Hepatocyte (in vitro differentiated cells): Measurements from ENCODE around the gene PADI2. TPM values are rescaled to one million over a fixed set of nuclear protein-coding genes. Genes with fewer than 3 reads are reported as not detected.

Experiments
- DNase-seq: peaks from one replicate; pipeline ENCODE4 v3.0.0-alpha.2; 2016; ENCODE audit warnings: low spot score
- H2AFZ ChIP-seq: fragments of 200-600 bp; sonication (generic); 2 replicates; pipeline ENCODE4 v1.6.0; 2016; ENCODE audit warnings: antibody characterized with exemption, mild to moderate bottlenecking
- H3K27ac ChIP-seq: fragments of 200-600 bp; sonication (generic); 2 replicates; pipeline ENCODE4 v1.5.1; 2016; ENCODE audit warnings: mild to moderate bottlenecking
- H3K27me3 ChIP-seq: fragments of 200-600 bp; sonication (generic); 2 replicates; pipeline ENCODE4 v1.6.1; 2016
- H3K36me3 ChIP-seq: fragments of 200-600 bp; sonication (generic); replicated peaks from 2 replicates; pipeline ENCODE4 v1.5.1; 2016; ENCODE audit warnings: low read depth; ENCODE audit not compliant: insufficient read depth
- H3K4me1 ChIP-seq: fragments of 200-600 bp; sonication (generic); 2 replicates; pipeline ENCODE4 v1.5.1; 2016; ENCODE audit warnings: mild to moderate bottlenecking, moderate library complexity; ENCODE audit not compliant: insufficient read depth
- H3K4me2 ChIP-seq: fragments of 200-600 bp; sonication (generic); 2 replicates; pipeline ENCODE4 v1.6.0; 2016
- H3K4me3 ChIP-seq: fragments of 200-600 bp; sonication (generic); 2 replicates; pipeline ENCODE4 v1.5.1; 2016; ENCODE audit warnings: mild to moderate bottlenecking
- H3K79me2 ChIP-seq: fragments of 200-600 bp; sonication (generic); 2 replicates; pipeline ENCODE4 v1.6.0; 2017; ENCODE audit warnings: mild to moderate bottlenecking
- H3K9me2 ChIP-seq: fragments of 200-600 bp; sonication (generic); replicated peaks from 2 replicates; pipeline ENCODE4 v1.6.0; 2017; ENCODE audit warnings: mild to moderate bottlenecking; ENCODE audit not compliant: insufficient read depth
- H3K9me3 ChIP-seq: fragments of 200-600 bp; sonication (generic); 2 replicates; pipeline ENCODE4 v1.5.1; 2016; ENCODE audit warnings: low read depth, mild to moderate bottlenecking
- H4K20me1 ChIP-seq: fragments of 200-600 bp; sonication (generic); 2 replicates; pipeline ENCODE4 v1.6.0; 2016; ENCODE audit warnings: mild to moderate bottlenecking; ENCODE audit not compliant: insufficient read depth, poor library complexity, severe bottlenecking
- CTCF ChIP-seq: fragments of 200-600 bp; sonication (generic); IDR thresholded peaks from 2 replicates; pipeline ENCODE4 v1.5.1; 2016; ENCODE audit warnings: antibody characterized with exemption, mild to moderate bottlenecking; ENCODE audit not compliant: poor library complexity
- EZH2 ChIP-seq: fragments of 200-600 bp; sonication (generic); IDR thresholded peaks from 2 replicates; pipeline ENCODE4 v1.6.1; 2016; ENCODE audit warnings: antibody characterized with exemption, mild to moderate bottlenecking, borderline replicate concordance
- EZH2phosphoT487 ChIP-seq: fragments of 200-600 bp; sonication (generic); IDR thresholded peaks from one replicate; pipeline ENCODE4 v1.6.1; 2018; ENCODE audit warnings: antibody characterized with exemption, mild to moderate bottlenecking, low read depth, moderate library complexity; ENCODE audit not compliant: unreplicated experiment, severe bottlenecking
- WGBS: methylation state at CpG from one replicate; pipeline ENCODE4 v1.1.6; 2016; ENCODE audit warnings: low lambda C conversion rate; ENCODE audit errors: missing lambda C conversion rate; 5-methylcytosine and 5-hydroxymethylcytosine counted together
- polyA plus RNA-seq: library from polyadenylated mRNA; unstranded; fragments of >200 nt; fragmentation: Nextera tagmentation; extraction: Ambion mirVana; gene quantifications from 2 replicates; pipeline ENCODE4 v1.2.1, GENCODE V29; 2016
- total RNA-seq: library from RNA; depleted of rRNA; stranded (reverse); fragments of >200 nt; gene quantifications from 2 replicates; pipeline ENCODE4 v1.2.3, GENCODE V29; 2014

Gene PADI2
- total and polyA plus RNA-seq, 2 experiments from 2014 or later: 10.6 to 11.3 TPM

GRCh38 chr1:17145648-17146047 is 26.4 kb upstream of the PADI2 start:
- H4K20me1 ChIP-seq: no peaks in the 10 kb centered on the region
- no peak overlapping the region for H2AFZ ChIP-seq
- H3K4me1 ChIP-seq: no peaks in the 10 kb centered on the region
- H3K79me2 ChIP-seq: no peaks in the 10 kb centered on the region
- no peak for DNase-seq
- H3K27ac ChIP-seq: no peak overlapping the region
- 92% methylated on average over 2 of the region's 2 CpGs for WGBS
- no peaks in the 10 kb centered on the region for H3K9me3 ChIP-seq
- H3K9me2 ChIP-seq: no peaks in the 10 kb centered on the region
- no peak overlapping the region for H3K4me3 ChIP-seq
- no peaks in the 10 kb centered on the region for H3K27me3 ChIP-seq
- H3K4me2 ChIP-seq: no peak overlapping the region
- TF ChIP-seq CTCF (no peak), EZH2 (no peak), EZH2phosphoT487 (no peak)
- no peaks in the 10 kb centered on the region for H3K36me3 ChIP-seq

- Histone ChIP-seq H3K27ac (no peak overlapping the region), H3K4me1 (no peaks in the 10 kb centered on the region), H3K79me2 (no peaks in the 10 kb centered on the region), H3K27me3 (no peaks in the 10 kb centered on the region), H2AFZ (no peak overlapping the region), H3K4me2 (no peak overlapping the region), H3K4me3 (no peak overlapping the region), H3K9me3 (no peaks in the 10 kb centered on the region), H3K9me2 (no peaks in the 10 kb centered on the region), H3K36me3 (no peaks in the 10 kb centered on the region), H4K20me1 (no peaks in the 10 kb centered on the region)
- WGBS: 89% methylated on average over 3 of the region's 3 CpGs
- no peak for DNase-seq
- TF ChIP-seq CTCF: no peak
- TF ChIP-seq EZH2: no peak
- no peak for TF ChIP-seq EZH2phosphoT487
Observed at GRCh38 chr1:17143760-17144159, 24.5 kb upstream of the PADI2 start.

- Histone ChIP-seq H3K79me2 (no peaks in the 10 kb centered on the region), H3K4me2 (no peak overlapping the region), H2AFZ (no peak overlapping the region), H3K27ac (no peak overlapping the region), H3K4me3 (no peak overlapping the region), H3K36me3 (no peaks in the 10 kb centered on the region), H3K4me1 (no peaks in the 10 kb centered on the region), H3K9me2 (no peaks in the 10 kb centered on the region), H3K27me3 (no peaks in the 10 kb centered on the region), H3K9me3 (no peaks in the 10 kb centered on the region), H4K20me1 (no peaks in the 10 kb centered on the region)
- TF ChIP-seq EZH2phosphoT487 (no peak), CTCF (no peak), EZH2 (no peak)
- 90% methylated on average over 10 of the region's 10 CpGs for WGBS
- no peak for DNase-seq
Observed at GRCh38 chr1:17141441-17142197, 22.4 kb upstream of the PADI2 start.
